Measurements from ENCODE around the gene AMPD3. TPM values are rescaled to one million over a fixed set of nuclear protein-coding genes. Genes with fewer than 3 reads are reported as not detected.

AMPD3 gene
- total and polyA plus RNA-seq, 2 donors (not counting 1 experiment from before 2014, with no cell fraction given) = 40.1 to 85.5 TPM

GRCh38 chr11:10410106-10410843 lies 44.8 kb upstream of the AMPD3 start:
- CTCF ChIA-PET = interaction anchor here (1.0 to 8.1 kb wide), 5 partner anchors 8 to 324 kb away, joined by 3 to 171 read pairs (median 4); no protein-coding TSS in a partner anchor
- no peak overlapping the region for H3K9ac ChIP-seq (ENCODE audit: low read length)
- Mint-ChIP-seq H3K27me3 (no peaks in the 10 kb centered on the region), H3K4me1 (peaks cover 26% of the 10 kb centered on the region), H3K9me3 (ENCODE audit: insufficient read depth) (no peaks in the 10 kb centered on the region), H3K27ac (no peak overlapping the region), H3K4me3 (no peak overlapping the region)
- ATAC-seq (ENCODE audit: low read depth) (no peak), DNase-seq (no peak)
- intact Hi-C loops (cut with micrococcal nuclease) = no loop called here
- H3K4me1 ChIP-seq (ENCODE audit: control insufficient read depth in 2 of 2, insufficient read depth in 2 of 2, low read length in 2 of 2) = peaks cover 19 to 29% of the 10 kb centered on the region in 2 donors
- POLR2A ChIA-PET = interaction anchor here (0.6 kb wide), 1 partner anchor 58 kb away, joined by 3 read pairs; no protein-coding TSS in a partner anchor
- no peaks in the 10 kb centered on the region for H3K9me3 ChIP-seq (ENCODE audit: control extremely low read depth in 1 of 3, control insufficient read depth in 2 of 3, insufficient read depth in 1 of 3, low read length in 2 of 3)
- H3K36me3 ChIP-seq (replicated peaks in 1 of 2; ENCODE audit: control extremely low read depth in 1 of 2, control insufficient read depth in 1 of 2, extremely low read depth in 1 of 2, insufficient read depth in 2 of 2, low read length in 1 of 2) = no peaks in the 10 kb centered on the region
- H3K27me3 ChIP-seq (replicated peaks in 1 of 4; ENCODE audit: control extremely low read depth in 1 of 4, control insufficient read depth in 3 of 4, insufficient read depth in 4 of 4, low read length in 3 of 4) = no peaks in the 10 kb centered on the region
- H4K20me1 ChIP-seq (ENCODE audit: control insufficient read depth, insufficient read depth, low read length, poor library complexity, severe bottlenecking) = no peaks in the 10 kb centered on the region
- H3K27ac ChIP-seq (ENCODE audit: low read length in 2 of 2) = no peak overlapping the region
- no peak overlapping the region for H3K4me2 ChIP-seq (replicated peaks; ENCODE audit: low read depth, low read length, poor library complexity, severe bottlenecking)
- no peaks in the 10 kb centered on the region for H3K79me2 ChIP-seq (ENCODE audit: control insufficient read depth, insufficient read depth, low read length)
- 98% methylated on average over 6 of the region's 8 CpGs for WGBS (ENCODE audit: insufficient coverage)
- no peak overlapping the region for H2AFZ ChIP-seq (ENCODE audit: insufficient read depth, low read depth, low read length, poor library complexity, severe bottlenecking)
- H3K4me3 ChIP-seq (ENCODE audit: control extremely low read depth in 1 of 5, extremely low read depth in 1 of 5, insufficient read depth in 1 of 5, low read depth in 2 of 5, low read length in 4 of 5) = no peak overlapping the region
- no peak for TF ChIP-seq CTCF (IDR thresholded peaks at IDR 0.05)
- no peak for TF ChIP-seq EZH2 (IDR thresholded peaks at IDR 0.05; ENCODE audit: borderline replicate concordance, insufficient read depth, low read depth, low read length, poor library complexity, severe bottlenecking)

GRCh38 chr11:10410844-10411200 lies 44.2 kb upstream of the AMPD3 start:
- ATAC-seq (ENCODE audit: low read depth) = no peak
- H3K4me2 ChIP-seq (replicated peaks; ENCODE audit: low read depth, low read length, poor library complexity, severe bottlenecking) = no peak overlapping the region
- H3K9ac ChIP-seq (ENCODE audit: low read length) = no peak overlapping the region
- no peak overlapping the region for H3K27ac ChIP-seq (ENCODE audit: low read length in 2 of 2)
- H4K20me1 ChIP-seq (ENCODE audit: control insufficient read depth, insufficient read depth, low read length, poor library complexity, severe bottlenecking) = no peaks in the 10 kb centered on the region
- no peaks in the 10 kb centered on the region for H3K9me3 Mint-ChIP-seq (ENCODE audit: insufficient read depth)
- 100% methylated on average over 2 of the region's 2 CpGs for whole genome bisulfite sequencing (ENCODE audit: insufficient coverage)
- H3K79me2 ChIP-seq (ENCODE audit: control insufficient read depth, insufficient read depth, low read length) = no peaks in the 10 kb centered on the region
- H2AFZ ChIP-seq (ENCODE audit: insufficient read depth, low read depth, low read length, poor library complexity, severe bottlenecking) = no peak overlapping the region
- no peak overlapping the region for H3K4me3 Mint-ChIP-seq
- intact Hi-C loops (cut with micrococcal nuclease) = no loop called here
- no peak overlapping the region for H3K4me3 ChIP-seq (ENCODE audit: control extremely low read depth in 1 of 5, extremely low read depth in 1 of 5, insufficient read depth in 1 of 5, low read depth in 2 of 5, low read length in 4 of 5)
- H3K4me1 Mint-ChIP-seq = peaks cover 29% of the 10 kb centered on the region
- ChIA-PET POLR2A (interaction anchor here (0.6 kb wide), 1 partner anchor 57 kb away, joined by 3 read pairs; no protein-coding TSS in a partner anchor), CTCF (interaction anchor here (0.8 to 8.9 kb wide), 7 partner anchors 9 to 323 kb away, joined by 3 to 171 read pairs (median 5); partner anchors contain the start of genes AMPD3 and RNF141)
- DNase-seq = no peak
- H3K27me3 ChIP-seq (replicated peaks in 1 of 4; ENCODE audit: control extremely low read depth in 1 of 4, control insufficient read depth in 3 of 4, insufficient read depth in 4 of 4, low read length in 3 of 4) = no peaks in the 10 kb centered on the region
- TF ChIP-seq CTCF (IDR thresholded peaks at IDR 0.05) (no peak), EZH2 (IDR thresholded peaks at IDR 0.05; ENCODE audit: borderline replicate concordance, insufficient read depth, low read depth, low read length, poor library complexity, severe bottlenecking) (no peak)
- H3K36me3 ChIP-seq (replicated peaks in 1 of 2; ENCODE audit: control extremely low read depth in 1 of 2, control insufficient read depth in 1 of 2, extremely low read depth in 1 of 2, insufficient read depth in 2 of 2, low read length in 1 of 2) = no peaks in the 10 kb centered on the region
- peaks cover 19 to 29% of the 10 kb centered on the region in 2 donors for H3K4me1 ChIP-seq (ENCODE audit: control insufficient read depth in 2 of 2, insufficient read depth in 2 of 2, low read length in 2 of 2)
- no peaks in the 10 kb centered on the region for H3K9me3 ChIP-seq (ENCODE audit: control extremely low read depth in 1 of 3, control insufficient read depth in 2 of 3, insufficient read depth in 1 of 3, low read length in 2 of 3)
- no peak overlapping the region for H3K27ac Mint-ChIP-seq
- no peaks in the 10 kb centered on the region for H3K27me3 Mint-ChIP-seq
